Uterus (tissue), 2 donors: ENCODE data around the gene DEDD2.

ENCODE experiments used
- POLR2A ChIP-seq, 2 donors: fragments of 450-650 bp; IDR thresholded peaks; one replicate each; pipeline ENCODE4 v1.6.1; 2016; ENCODE audit warnings: antibody characterized with exemption in 2 of 2, mild to moderate bottlenecking in 1 of 2, moderate library complexity in 1 of 2
- TF ChIP-seq, protein P1 (sequence below), 4 experiments: fragments of 200-600 bp in 2 of 4; fragments of 450-650 bp in 2 of 4; sonication (generic) in 2 of 4; IDR thresholded peaks; one replicate each; pipeline ENCODE4 v1.5.1; 2016 to 2019; ENCODE audit warnings: antibody characterized with exemption in 4 of 4, mild to moderate bottlenecking in 2 of 4, moderate library complexity in 1 of 4

- TF ChIP-seq POLR2A (IDR thresholded peaks at IDR 0.05), result peak in 1 of 2 donors; percentile 41
- TF ChIP-seq, protein P1, sequence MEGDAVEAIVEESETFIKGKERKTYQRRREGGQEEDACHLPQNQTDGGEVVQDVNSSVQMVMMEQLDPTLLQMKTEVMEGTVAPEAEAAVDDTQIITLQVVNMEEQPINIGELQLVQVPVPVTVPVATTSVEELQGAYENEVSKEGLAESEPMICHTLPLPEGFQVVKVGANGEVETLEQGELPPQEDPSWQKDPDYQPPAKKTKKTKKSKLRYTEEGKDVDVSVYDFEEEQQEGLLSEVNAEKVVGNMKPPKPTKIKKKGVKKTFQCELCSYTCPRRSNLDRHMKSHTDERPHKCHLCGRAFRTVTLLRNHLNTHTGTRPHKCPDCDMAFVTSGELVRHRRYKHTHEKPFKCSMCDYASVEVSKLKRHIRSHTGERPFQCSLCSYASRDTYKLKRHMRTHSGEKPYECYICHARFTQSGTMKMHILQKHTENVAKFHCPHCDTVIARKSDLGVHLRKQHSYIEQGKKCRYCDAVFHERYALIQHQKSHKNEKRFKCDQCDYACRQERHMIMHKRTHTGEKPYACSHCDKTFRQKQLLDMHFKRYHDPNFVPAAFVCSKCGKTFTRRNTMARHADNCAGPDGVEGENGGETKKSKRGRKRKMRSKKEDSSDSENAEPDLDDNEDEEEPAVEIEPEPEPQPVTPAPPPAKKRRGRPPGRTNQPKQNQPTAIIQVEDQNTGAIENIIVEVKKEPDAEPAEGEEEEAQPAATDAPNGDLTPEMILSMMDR (IDR thresholded peaks at IDR 0.05), result peak; percentile 69 to 84 (median 78)
Observed at GRCh38 chr19:42244347-42245220, 27.1 kb upstream of the DEDD2 start.
